PC-3 (cell line): ENCODE results near the gene KLHDC9. TPM values are rescaled to one million over a fixed set of nuclear protein-coding genes. Genes with fewer than 3 reads are reported as not detected.
A peak's percentile ranks its signal among the peaks of the same experiment; 100 is the strongest.

Experiments
- ATAC-seq: fragments of 200-7000 bp; cut with Tn5 transposase; 2 replicates; pipeline ENCODE4 v1.9.1; 2020; ENCODE audit warnings: mild to moderate bottlenecking, moderate library complexity
- BruUV-seq: library from RNA; stranded (reverse); fragments of 400-500 nt; replicated peaks from 2 replicates; lab custom pipeline; 2021; lab: Mats Ljungman, UMichigan
- CTCF ChIA-PET: fragments of 300-600 bp; sonication (Branson Sonifier 250); formaldehyde crosslinking; loops from one replicate; lab custom pipeline; 2022; ENCODE audit warnings: antibody characterized with exemption; lab: Charles Lee
- POLR2A ChIA-PET: fragments of 300-600 bp; sonication (Branson Sonifier 250); formaldehyde crosslinking; loops from one replicate; lab custom pipeline; 2022; ENCODE audit warnings: antibody characterized with exemption; ENCODE audit not compliant: unreplicated experiment; lab: Charles Lee
- DNase-seq: peaks from one replicate; pipeline ENCODE4 v3.0.0-alpha.2; 2015
- H2AFZ ChIP-seq: fragments of 300-600 bp; sonication (generic); 2 replicates; pipeline ENCODE4 v1.6.0; 2016; ENCODE audit warnings: antibody characterized with exemption, low read length
- H3F3A ChIP-seq: fragments of 300-600 bp; sonication (generic); one replicate; pipeline ENCODE4 v1.6.0; 2017; ENCODE audit warnings: antibody characterized with exemption, low read length, control low read depth, mild to moderate bottlenecking; ENCODE audit not compliant: unreplicated experiment
- H3K27ac ChIP-seq: fragments of 300-600 bp; sonication (generic); 2 replicates; pipeline ENCODE4 v1.5.1; 2016; ENCODE audit warnings: mild to moderate bottlenecking, low read length
- H3K27me3 ChIP-seq: fragments of 300-600 bp; sonication (generic); 2 replicates; pipeline ENCODE4 v1.6.1; 2016; ENCODE audit warnings: low read length, mixed read lengths
- H3K36me3 ChIP-seq: fragments of 300-600 bp; sonication (generic); 2 replicates; pipeline ENCODE4 v1.6.1; 2016; ENCODE audit warnings: low read depth, mixed run types, low read length, mixed read lengths
- H3K4me1 ChIP-seq: fragments of 300-600 bp; sonication (generic); 2 replicates; pipeline ENCODE4 v1.5.1; 2016; ENCODE audit warnings: low read length; ENCODE audit not compliant: insufficient read depth
- H3K4me2 ChIP-seq: fragments of 300-600 bp; sonication (generic); 2 replicates; pipeline ENCODE4 v1.6.0; 2016; ENCODE audit warnings: low read length
- H3K4me3 ChIP-seq: fragments of 300-600 bp; sonication (generic); 2 replicates; pipeline ENCODE4 v1.5.1; 2016; ENCODE audit warnings: mild to moderate bottlenecking, low read length, mixed read lengths
- H3K79me2 ChIP-seq: fragments of 300-600 bp; sonication (generic); 2 replicates; pipeline ENCODE4 v1.6.1; 2017; ENCODE audit warnings: low read length, mixed read lengths
- H3K9ac ChIP-seq: fragments of 300-600 bp; sonication (generic); 2 replicates; pipeline ENCODE4 v1.6.0; 2016; ENCODE audit warnings: mild to moderate bottlenecking, low read length
- H3K9me2 ChIP-seq: fragments of 300-600 bp; sonication (generic); replicated peaks from 2 replicates; pipeline ENCODE4 v1.6.1; 2016; ENCODE audit warnings: mixed run types, low read length, mixed read lengths
- H3K9me3 ChIP-seq: fragments of 300-600 bp; sonication (generic); 2 replicates; pipeline ENCODE4 v1.6.1; 2016; ENCODE audit warnings: low read length, mixed read lengths
- H4K20me1 ChIP-seq: fragments of 300-600 bp; sonication (generic); 2 replicates; pipeline ENCODE4 v1.6.1; 2016; ENCODE audit warnings: low read length, mixed read lengths
- EZH2 ChIP-seq: fragments of 300-600 bp; sonication (generic); IDR thresholded peaks from one replicate; pipeline ENCODE4 v1.6.1; 2017; ENCODE audit warnings: antibody characterized with exemption, mild to moderate bottlenecking, low read length; ENCODE audit not compliant: unreplicated experiment
- intact Hi-C: fragments of 100-400 bp; cut with micrococcal nuclease; formaldehyde crosslinking; loops from 2 replicates; pipeline ENCODE4 v1.9.0; 2023
- total RNA-seq: library from RNA; depleted of rRNA; stranded (reverse); fragments of >200 nt; gene quantifications from 2 replicates; pipeline ENCODE4 v1.2.3, GENCODE V29; 2014
- TF ChIP-seq, protein P1 (sequence below): fragments of 300-600 bp; sonication (generic); conservative IDR thresholded peaks from 2 replicates; pipeline ENCODE4 v1.5.1; 2017; ENCODE audit warnings: antibody characterized with exemption, low read depth, mild to moderate bottlenecking, low read length

The KLHDC9 gene
- total RNA-seq, 1 experiment from 2014 or later, result 3.2 TPM

GRCh38 chr1:161133220-161133740 lies 35.1 kb downstream of the KLHDC9 start:
- Histone ChIP-seq H3F3A (peaks cover 5% of the 10 kb centered on the region), H3K36me3 (peaks cover 11% of the 10 kb centered on the region), H3K4me2 (peak overlapping the region; percentile 98), H3K79me2 (peaks cover 67% of the 10 kb centered on the region), H2AFZ (peak overlapping the region; percentile 87), H4K20me1 (no peaks in the 10 kb centered on the region), H3K9ac (peak overlapping the region; percentile 94), H3K9me3 (no peaks in the 10 kb centered on the region), H3K27ac (peak overlapping the region; percentile 91), H3K4me3 (peak overlapping the region; percentile 90), H3K27me3 (no peaks in the 10 kb centered on the region), H3K9me2 (no peaks in the 10 kb centered on the region), H3K4me1 (peaks cover 18% of the 10 kb centered on the region)
- POLR2A ChIA-PET, result interaction anchor here (0.9 kb wide), 1 partner anchor 16 kb away, joined by 6 read pairs; the partner anchor contains the start of genes NIT1 and PFDN2
- TF ChIP-seq, protein P1, sequence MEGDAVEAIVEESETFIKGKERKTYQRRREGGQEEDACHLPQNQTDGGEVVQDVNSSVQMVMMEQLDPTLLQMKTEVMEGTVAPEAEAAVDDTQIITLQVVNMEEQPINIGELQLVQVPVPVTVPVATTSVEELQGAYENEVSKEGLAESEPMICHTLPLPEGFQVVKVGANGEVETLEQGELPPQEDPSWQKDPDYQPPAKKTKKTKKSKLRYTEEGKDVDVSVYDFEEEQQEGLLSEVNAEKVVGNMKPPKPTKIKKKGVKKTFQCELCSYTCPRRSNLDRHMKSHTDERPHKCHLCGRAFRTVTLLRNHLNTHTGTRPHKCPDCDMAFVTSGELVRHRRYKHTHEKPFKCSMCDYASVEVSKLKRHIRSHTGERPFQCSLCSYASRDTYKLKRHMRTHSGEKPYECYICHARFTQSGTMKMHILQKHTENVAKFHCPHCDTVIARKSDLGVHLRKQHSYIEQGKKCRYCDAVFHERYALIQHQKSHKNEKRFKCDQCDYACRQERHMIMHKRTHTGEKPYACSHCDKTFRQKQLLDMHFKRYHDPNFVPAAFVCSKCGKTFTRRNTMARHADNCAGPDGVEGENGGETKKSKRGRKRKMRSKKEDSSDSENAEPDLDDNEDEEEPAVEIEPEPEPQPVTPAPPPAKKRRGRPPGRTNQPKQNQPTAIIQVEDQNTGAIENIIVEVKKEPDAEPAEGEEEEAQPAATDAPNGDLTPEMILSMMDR, result no peak
- TF ChIP-seq EZH2, result no peak
- peak; percentile 23 for DNase-seq
- TSS peak; percentile 75 for BruUV-seq
- CTCF ChIA-PET, result interaction anchor here (0.9 to 1.1 kb wide), 2 partner anchors 20 to 33 kb away, joined by 5 read pairs; partner anchors contain the start of genes PPOX and UFC1
- peak; percentile 56 for ATAC-seq
- intact Hi-C loops, result loop anchor here (2.0 kb wide), 2 partner anchors 20 to 34 kb away; partner anchors contain the start of genes KLHDC9 and UFC1

GRCh38 chr1:161137881-161138280 lies 39.7 kb downstream of the KLHDC9 start:
- no peaks in the 10 kb centered on the region for H3K36me3 ChIP-seq
- BruUV-seq, result no TSS peak
- H2AFZ ChIP-seq, result no peak overlapping the region
- DNase-seq (no peak), ATAC-seq (no peak)
- no peak for TF ChIP-seq EZH2
- peaks cover 29% of the 10 kb centered on the region for H3K79me2 ChIP-seq
- H3K4me3 ChIP-seq, result no peak overlapping the region
- no peaks in the 10 kb centered on the region for H3K27me3 ChIP-seq
- H3K9me3 ChIP-seq, result no peaks in the 10 kb centered on the region
- H3K9me2 ChIP-seq, result no peaks in the 10 kb centered on the region
- H3F3A ChIP-seq, result peaks cover 5% of the 10 kb centered on the region
- ChIA-PET CTCF (no interaction called here), POLR2A (no interaction called here)
- intact Hi-C loops, result no loop called here
- H4K20me1 ChIP-seq, result no peaks in the 10 kb centered on the region
- no peak overlapping the region for H3K4me2 ChIP-seq
- no peaks in the 10 kb centered on the region for H3K4me1 ChIP-seq
- no peak overlapping the region for H3K9ac ChIP-seq
- H3K27ac ChIP-seq, result no peak overlapping the region

DNA sequence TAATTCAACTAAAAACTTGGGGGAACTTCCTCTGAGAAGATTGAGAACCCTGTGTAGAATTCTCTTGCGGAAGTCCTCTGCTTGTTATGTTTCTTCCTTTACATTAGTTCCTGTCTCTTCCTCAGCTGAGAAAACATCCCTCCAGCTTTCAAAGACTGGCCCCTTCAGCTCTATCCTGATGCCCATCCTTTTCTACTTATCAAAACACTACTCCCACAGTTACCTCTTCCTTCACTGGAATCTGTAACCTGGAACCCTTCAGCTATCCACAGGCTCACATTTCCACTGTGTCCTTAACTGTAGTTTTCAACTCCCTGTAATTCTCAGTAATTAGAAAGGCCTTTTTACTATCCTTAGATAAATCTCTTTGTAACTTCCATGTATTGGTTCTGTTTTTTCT lies 40.3 kb downstream of the KLHDC9 start:
- Histone ChIP-seq H3K9me2 (no peaks in the 10 kb centered on the region), H3K79me2 (peaks cover 24% of the 10 kb centered on the region), H3K4me3 (no peak overlapping the region), H3K27me3 (no peaks in the 10 kb centered on the region), H4K20me1 (no peaks in the 10 kb centered on the region), H3K9me3 (no peaks in the 10 kb centered on the region), H3K4me1 (no peaks in the 10 kb centered on the region), H3K9ac (no peak overlapping the region), H2AFZ (no peak overlapping the region), H3K4me2 (no peak overlapping the region), H3K36me3 (no peaks in the 10 kb centered on the region), H3F3A (peaks cover 2% of the 10 kb centered on the region), H3K27ac (no peak overlapping the region)
- TF ChIP-seq, protein P1, result no peak
- ATAC-seq, result no peak
- intact Hi-C loops, result no loop called here
- ChIA-PET CTCF (no interaction called here), POLR2A (no interaction called here)
- BruUV-seq, result no TSS peak
- no peak for DNase-seq
